Right renal pelvis (tissue), 4 donors: Measurements from ENCODE around the gene BMP6. TPM values are rescaled to one million over a fixed set of nuclear protein-coding genes. Genes with fewer than 3 reads are reported as not detected.

ENCODE experiments used
- DNase-seq, 4 donors: peaks; one replicate each; pipeline ENCODE4 v3.0.0-alpha.2; 2013; ENCODE audit warnings: low read depth in 4 of 4, low spot score in 3 of 4, missing footprints in 1 of 4
- polyA plus RNA-seq, 4 donors: library from polyadenylated mRNA; unstranded; fragments of 120-200 nt; gene quantifications; one replicate each; pipeline ENCODE4 v1.2.1, GENCODE V29; 2013; ENCODE audit not compliant: insufficient read length in 4 of 4

The BMP6 gene
- polyA plus RNA-seq, 4 donors = 7.4 to 8.7 (median 7.6) TPM

GRCh38 chr6:7819431-7820015, 93.6 kb downstream of the BMP6 start:
- no peak for DNase-seq

GRCh38 chr6:7820288-7820835, 94.5 kb downstream of the BMP6 start:
- DNase-seq = no peak

GRCh38 chr6:7821426-7821825, 95.5 kb downstream of the BMP6 start:
- no peak for DNase-seq

- DNase-seq = no peak
These were observed 97.7 kb downstream of the BMP6 start for GRCh38 chr6:7823552-7823951.

- DNase-seq = no peak
These were observed 100.1 kb downstream of the BMP6 start for GRCh38 chr6:7825986-7826385.

- no peak for DNase-seq
These were observed 101.2 kb downstream of the BMP6 start for GRCh38 chr6:7827142-7827541.

GRCh38 chr6:7828124-7828523, 102.2 kb downstream of the BMP6 start:
- no peak for DNase-seq

GRCh38 chr6:7832904-7833750, 107.2 kb downstream of the BMP6 start:
- no peak for DNase-seq

- DNase-seq = peak in 1 of 4 donors; percentile 7
These were observed 107.8 kb downstream of the BMP6 start for GRCh38 chr6:7833751-7834070.

- no peak for DNase-seq
These were observed 110.6 kb downstream of the BMP6 start for GRCh38 chr6:7836371-7837026.

GRCh38 chr6:7841781-7842468, 116.0 kb downstream of the BMP6 start:
- DNase-seq = no peak

- DNase-seq = no peak
These were observed 121.3 kb downstream of the BMP6 start for GRCh38 chr6:7846966-7847818.

- DNase-seq = no peak
These were observed 122.3 kb downstream of the BMP6 start for GRCh38 chr6:7848229-7848628.

- DNase-seq = no peak
These were observed 125.9 kb downstream of the BMP6 start for GRCh38 chr6:7851780-7852179.

GRCh38 chr6:7859591-7859990, 133.7 kb downstream of the BMP6 start:
- no peak for DNase-seq

- DNase-seq = no peak
These were observed 139.9 kb downstream of the BMP6 start for GRCh38 chr6:7865781-7866180.

GRCh38 chr6:7866526-7866925, 140.6 kb downstream of the BMP6 start:
- DNase-seq = peak in 1 of 4 donors; percentile 28

GRCh38 chr6:7868926-7869325, 143.0 kb downstream of the BMP6 start:
- DNase-seq = no peak

GRCh38 chr6:7878401-7878964, 152.6 kb downstream of the BMP6 start:
- no peak for DNase-seq

GRCh38 chr6:7879043-7879442, 153.1 kb downstream of the BMP6 start:
- DNase-seq = no peak
